Jurkat, Clone E6-1 (cell line): ENCODE measurements around the gene RNLS.

Experiments
- DNase-seq: peaks from one replicate; pipeline ENCODE4 v3.0.0-alpha.2; 2011; ENCODE audit warnings: low read depth, low spot score
- H3K4me3 ChIP-seq: 2 replicates; pipeline ENCODE4 v1.5.1; 2011; ENCODE audit warnings: mild to moderate bottlenecking, low read length, control low read depth, moderate library complexity

The RNLS gene

GRCh38 chr10:88555190-88555908, 27.8 kb downstream of the RNLS start:
- no peak overlapping the region for H3K4me3 ChIP-seq

GRCh38 chr10:88553116-88553752, 29.9 kb downstream of the RNLS start:
- DNase-seq, result peak; percentile 74
- H3K4me3 ChIP-seq, result no peak overlapping the region

More at GRCh38 chr10:88555190-88555908, 27.8 kb downstream of the RNLS start:
- DNase-seq, result no peak

GRCh38 chr10:88551246-88551645, 31.9 kb downstream of the RNLS start:
- no peak for DNase-seq
- no peak overlapping the region for H3K4me3 ChIP-seq

- H3K4me3 ChIP-seq, result no peak overlapping the region
- DNase-seq, result no peak
These were observed 36.6 kb downstream of the RNLS start for GRCh38 chr10:88546497-88546896.

GRCh38 chr10:88545359-88545758, 37.8 kb downstream of the RNLS start:
- H3K4me3 ChIP-seq, result no peak overlapping the region
- no peak for DNase-seq

GRCh38 chr10:88544140-88544870, 38.8 kb downstream of the RNLS start:
- no peak for DNase-seq

GRCh38 chr10:88542522-88542921, 40.6 kb downstream of the RNLS start:
- DNase-seq, result no peak
- H3K4me3 ChIP-seq, result no peak overlapping the region

More at GRCh38 chr10:88544140-88544870, 38.8 kb downstream of the RNLS start:
- H3K4me3 ChIP-seq, result no peak overlapping the region

GRCh38 chr10:88541116-88541626, 41.9 kb downstream of the RNLS start:
- H3K4me3 ChIP-seq, result no peak overlapping the region
- no peak for DNase-seq

- H3K4me3 ChIP-seq, result no peak overlapping the region
- DNase-seq, result no peak
These were observed 42.8 kb downstream of the RNLS start for GRCh38 chr10:88540351-88540750.

GRCh38 chr10:88538048-88538447, 45.1 kb downstream of the RNLS start:
- DNase-seq, result no peak
- H3K4me3 ChIP-seq, result no peak overlapping the region

- no peak overlapping the region for H3K4me3 ChIP-seq
- no peak for DNase-seq
These were observed 45.8 kb downstream of the RNLS start for GRCh38 chr10:88537322-88537721.

- no peak overlapping the region for H3K4me3 ChIP-seq
These were observed 46.7 kb downstream of the RNLS start for GRCh38 chr10:88536437-88536836.

GRCh38 chr10:88534072-88534665, 48.9 kb downstream of the RNLS start:
- DNase-seq, result no peak
- H3K4me3 ChIP-seq, result no peak overlapping the region

More at GRCh38 chr10:88536437-88536836, 46.7 kb downstream of the RNLS start:
- DNase-seq, result no peak

- DNase-seq, result no peak
- no peak overlapping the region for H3K4me3 ChIP-seq
These were observed 51.6 kb downstream of the RNLS start for GRCh38 chr10:88531392-88532052.

- no peak overlapping the region for H3K4me3 ChIP-seq
- no peak for DNase-seq
These were observed 52.3 kb downstream of the RNLS start for GRCh38 chr10:88530629-88531391.

- DNase-seq, result peak; percentile 6
- H3K4me3 ChIP-seq, result no peak overlapping the region
These were observed 53.0 kb downstream of the RNLS start for GRCh38 chr10:88530093-88530492.

- no peak overlapping the region for H3K4me3 ChIP-seq
- DNase-seq, result no peak
These were observed 54.1 kb downstream of the RNLS start for GRCh38 chr10:88528806-88529570.

GRCh38 chr10:88528201-88528600, 54.9 kb downstream of the RNLS start:
- no peak for DNase-seq
- H3K4me3 ChIP-seq, result no peak overlapping the region
